Measurements from ENCODE around the gene SYMPK. TPM values are rescaled to one million over a fixed set of nuclear protein-coding genes. Genes with fewer than 3 reads are reported as not detected.

Gene SYMPK
- total and polyA plus RNA-seq, 2 donors from 2014 or later, result 61.5 to 77.4 TPM

GRCh38 chr19:45876411-45877197 is 13.7 kb upstream of the SYMPK start:
- H3K9me3 ChIP-seq (ENCODE audit: control insufficient read depth in 2 of 3, insufficient read depth in 1 of 3, low read length in 3 of 3), result no peaks in the 10 kb centered on the region
- no peak for TF ChIP-seq CTCF (IDR thresholded peaks at IDR 0.05; ENCODE audit: borderline replicate concordance, extremely low read depth, insufficient read depth)
- peak overlapping the region; percentile 32 to 37 for H3K27ac ChIP-seq (ENCODE audit: low read depth in 2 of 2, low read length in 2 of 2)
- peak overlapping the region in 1 of 3 donors; percentile 46 for H3K9ac ChIP-seq (ENCODE audit: low read length in 3 of 3)
- intact Hi-C loops (cut with DNase I), result no loop called here
- no peaks in the 10 kb centered on the region for H3K27me3 ChIP-seq (ENCODE audit: control insufficient read depth, insufficient read depth, low read length)
- DNase-seq (peak; percentile 56 to 89 (median 72)), FAIRE-seq (no peak)
- H3K4me3 ChIP-seq (ENCODE audit: low read length in 3 of 3), result no peak overlapping the region
- peaks cover 0 to 8% (median 0%) of the 10 kb centered on the region in 3 donors for H3K4me1 ChIP-seq (ENCODE audit: control insufficient read depth in 2 of 3, insufficient read depth in 2 of 3, low read depth in 1 of 3, low read length in 3 of 3)
- no peaks in the 10 kb centered on the region for H3K36me3 ChIP-seq (ENCODE audit: control insufficient read depth in 2 of 3, insufficient read depth in 3 of 3, low read length in 3 of 3)

GRCh38 chr19:45876161-45876410 is 13.1 kb upstream of the SYMPK start:
- no peak for FAIRE-seq
- Histone ChIP-seq H3K9me3 (ENCODE audit: control insufficient read depth in 2 of 3, insufficient read depth in 1 of 3, low read length in 3 of 3) (no peaks in the 10 kb centered on the region), H3K27ac (ENCODE audit: low read depth in 2 of 2, low read length in 2 of 2) (peak overlapping the region in 1 of 2 donors; percentile 32), H3K27me3 (ENCODE audit: control insufficient read depth, insufficient read depth, low read length) (no peaks in the 10 kb centered on the region), H3K4me1 (ENCODE audit: control insufficient read depth in 2 of 3, insufficient read depth in 2 of 3, low read depth in 1 of 3, low read length in 3 of 3) (peaks cover 0 to 6% (median 0%) of the 10 kb centered on the region in 3 donors), H3K4me3 (ENCODE audit: low read length in 3 of 3) (no peak overlapping the region), H3K9ac (ENCODE audit: low read length in 3 of 3) (peak overlapping the region in 1 of 3 donors; percentile 46), H3K36me3 (ENCODE audit: control insufficient read depth in 2 of 3, insufficient read depth in 3 of 3, low read length in 3 of 3) (no peaks in the 10 kb centered on the region)
- intact Hi-C loops (cut with DNase I), result no loop called here
- DNase-seq, result no peak
- TF ChIP-seq CTCF (IDR thresholded peaks at IDR 0.05; ENCODE audit: borderline replicate concordance, extremely low read depth, insufficient read depth), result no peak

- no peak for FAIRE-seq
- Histone ChIP-seq H3K9ac (ENCODE audit: low read length in 3 of 3) (no peak overlapping the region), H3K4me1 (ENCODE audit: control insufficient read depth in 2 of 3, insufficient read depth in 2 of 3, low read depth in 1 of 3, low read length in 3 of 3) (peaks cover 0 to 5% (median 0%) of the 10 kb centered on the region in 3 donors), H3K36me3 (ENCODE audit: control insufficient read depth in 2 of 3, insufficient read depth in 3 of 3, low read length in 3 of 3) (no peaks in the 10 kb centered on the region), H3K9me3 (ENCODE audit: control insufficient read depth in 2 of 3, insufficient read depth in 1 of 3, low read length in 3 of 3) (no peaks in the 10 kb centered on the region), H3K4me3 (ENCODE audit: low read length in 3 of 3) (no peak overlapping the region), H3K27ac (ENCODE audit: low read depth in 2 of 2, low read length in 2 of 2) (no peak overlapping the region), H3K27me3 (ENCODE audit: control insufficient read depth, insufficient read depth, low read length) (no peaks in the 10 kb centered on the region)
- no peak for TF ChIP-seq CTCF (IDR thresholded peaks at IDR 0.05; ENCODE audit: borderline replicate concordance, extremely low read depth, insufficient read depth)
- intact Hi-C loops (cut with DNase I), result no loop called here
- DNase-seq, result no peak
Measured at GRCh38 chr19:45874620-45874966, 11.6 kb upstream of the SYMPK start.
